Chondrocyte (in vitro differentiated cells): ENCODE results near the gene FOXA3. TPM values are rescaled to one million over a fixed set of nuclear protein-coding genes. Genes with fewer than 3 reads are reported as not detected.

ENCODE experiments used
- DNase-seq: peaks from one replicate; pipeline ENCODE4 v3.0.0; 2021; ENCODE audit warnings: mixed read lengths, low spot score
- H3K27ac Mint-ChIP-seq: one replicate; pipeline ENCODE4 v1.8.0; 2021; ENCODE audit warnings: mild to moderate bottlenecking, moderate library complexity, mixed read lengths; ENCODE audit not compliant: unreplicated experiment
- H3K27me3 Mint-ChIP-seq: 2 replicates; pipeline ENCODE4 v1.8.0; 2021; ENCODE audit warnings: low read depth, mixed read lengths
- H3K36me3 Mint-ChIP-seq: 2 replicates; pipeline ENCODE4 v1.8.0; 2021; ENCODE audit warnings: low read depth, mixed read lengths
- H3K4me1 Mint-ChIP-seq: 2 replicates; pipeline ENCODE4 v1.8.0; 2021; ENCODE audit warnings: low read depth, mild to moderate bottlenecking, mixed read lengths
- H3K4me3 Mint-ChIP-seq: one replicate; pipeline ENCODE4 v1.8.0; 2021; ENCODE audit warnings: mild to moderate bottlenecking, moderate library complexity, mixed read lengths; ENCODE audit not compliant: unreplicated experiment
- H3K9me3 Mint-ChIP-seq: 2 replicates; pipeline ENCODE4 v1.8.0; 2021; ENCODE audit warnings: low read depth, mixed read lengths
- CTCF ChIP-seq: fragments of 200-600 bp; sonication (generic); IDR thresholded peaks from 2 replicates; pipeline ENCODE4 v1.5.0; 2021; ENCODE audit warnings: antibody characterized with exemption, mild to moderate bottlenecking, moderate library complexity
- total RNA-seq: library from RNA; stranded (reverse); gene quantifications from 3 replicates; pipeline ENCODE4 v1.2.1, GENCODE V29; 2021

FOXA3 gene
- total RNA-seq, 1 donor from 2014 or later, result not detected

- H3K4me3 Mint-ChIP-seq, result no peak overlapping the region
- peaks cover 27% of the 10 kb centered on the region for H3K36me3 Mint-ChIP-seq
- no peaks in the 10 kb centered on the region for H3K4me1 Mint-ChIP-seq
- TF ChIP-seq CTCF, result no peak
- no peaks in the 10 kb centered on the region for H3K9me3 Mint-ChIP-seq
- H3K27ac Mint-ChIP-seq, result no peak overlapping the region
- DNase-seq, result no peak
- no peaks in the 10 kb centered on the region for H3K27me3 Mint-ChIP-seq
Observed at GRCh38 chr19:45852145-45852750, 11.9 kb upstream of the FOXA3 start.

- TF ChIP-seq CTCF, result no peak
- no peaks in the 10 kb centered on the region for H3K4me1 Mint-ChIP-seq
- no peak overlapping the region for H3K27ac Mint-ChIP-seq
- H3K27me3 Mint-ChIP-seq, result no peaks in the 10 kb centered on the region
- H3K9me3 Mint-ChIP-seq, result no peaks in the 10 kb centered on the region
- no peak overlapping the region for H3K4me3 Mint-ChIP-seq
- H3K36me3 Mint-ChIP-seq, result peaks cover 21% of the 10 kb centered on the region
- no peak for DNase-seq
Observed at GRCh38 chr19:45852983-45853382, 11.1 kb upstream of the FOXA3 start.

- TF ChIP-seq CTCF, result no peak
- Mint-ChIP-seq H3K27ac (no peak overlapping the region), H3K4me3 (no peak overlapping the region), H3K27me3 (no peaks in the 10 kb centered on the region), H3K9me3 (no peaks in the 10 kb centered on the region), H3K4me1 (no peaks in the 10 kb centered on the region), H3K36me3 (peaks cover 22% of the 10 kb centered on the region)
- DNase-seq, result no peak
Observed at GRCh38 chr19:45854167-45854778, 9.9 kb upstream of the FOXA3 start.

GRCh38 chr19:45860359-45861259 lies 3.5 kb upstream of the FOXA3 start:
- H3K36me3 Mint-ChIP-seq, result peaks cover 11% of the 10 kb centered on the region
- H3K27ac Mint-ChIP-seq, result peak overlapping the region; percentile 54
- H3K4me1 Mint-ChIP-seq, result peaks cover 23% of the 10 kb centered on the region

More at GRCh38 chr19:45860359-45861259, 3.5 kb upstream of the FOXA3 start:
- Mint-ChIP-seq H3K4me3 (no peak overlapping the region), H3K27me3 (peaks cover 21% of the 10 kb centered on the region), H3K9me3 (no peaks in the 10 kb centered on the region)
- no peak for TF ChIP-seq CTCF
- DNase-seq, result no peak
